GM12875 (cell line): ENCODE data around the gene KCNJ5.

Experiments used
- H3K4me3 ChIP-seq: one replicate; pipeline ENCODE4 v1.5.1; 2011; ENCODE audit warnings: low read depth, low read length, control low read depth
- CTCF ChIP-seq: IDR thresholded peaks from 2 replicates; pipeline ENCODE4 v1.5.1; 2011; ENCODE audit warnings: low read depth, mild to moderate bottlenecking, control low read depth, inconsistent platforms, low read length, moderate library complexity, borderline replicate concordance; ENCODE audit not compliant: insufficient read depth

KCNJ5 gene

GRCh38 chr11:128871168-128871610 lies 20.0 kb upstream of the KCNJ5 start:
- no peak for TF ChIP-seq CTCF
- H3K4me3 ChIP-seq = no peak overlapping the region

- no peak for TF ChIP-seq CTCF
- no peak overlapping the region for H3K4me3 ChIP-seq
Observed at GRCh38 chr11:128872094-128872493, 19.1 kb upstream of the KCNJ5 start.

- no peak for TF ChIP-seq CTCF
- H3K4me3 ChIP-seq = no peak overlapping the region
Observed at GRCh38 chr11:128872594-128872993, 18.6 kb upstream of the KCNJ5 start.

- H3K4me3 ChIP-seq = no peak overlapping the region
- TF ChIP-seq CTCF = no peak
Observed at GRCh38 chr11:128874427-128874826, 16.7 kb upstream of the KCNJ5 start.

- TF ChIP-seq CTCF = no peak
- H3K4me3 ChIP-seq = no peak overlapping the region
Observed at GRCh38 chr11:128876133-128876650, 15.0 kb upstream of the KCNJ5 start.

- TF ChIP-seq CTCF = no peak
- no peak overlapping the region for H3K4me3 ChIP-seq
Observed at GRCh38 chr11:128877726-128878125, 13.4 kb upstream of the KCNJ5 start.

- no peak for TF ChIP-seq CTCF
- no peak overlapping the region for H3K4me3 ChIP-seq
Observed at GRCh38 chr11:128878455-128878854, 12.7 kb upstream of the KCNJ5 start.
